Measurements from ENCODE around the gene PXMP4.

The PXMP4 gene

GRCh38 chr20:33653218-33653899 is 66.8 kb downstream of the PXMP4 start:
- DNase-seq = no peak

Data from MV-4-11 (cell line).